HG03457 (cell line): ENCODE measurements around the gene BICC1.
"Not testable (repeated sequence)": the region's sequence is repeated elsewhere in the genome, so short reads cannot be mapped to it uniquely, and the experiment has no call there.

Source experiments
- ATAC-seq: cut with Tn5 transposase; IDR thresholded peaks from one replicate; pipeline ENCODE4 v1.9.1; 2021; ENCODE audit warnings: moderate number of reproducible peaks; ENCODE audit not compliant: unreplicated experiment

Gene BICC1

DNA sequence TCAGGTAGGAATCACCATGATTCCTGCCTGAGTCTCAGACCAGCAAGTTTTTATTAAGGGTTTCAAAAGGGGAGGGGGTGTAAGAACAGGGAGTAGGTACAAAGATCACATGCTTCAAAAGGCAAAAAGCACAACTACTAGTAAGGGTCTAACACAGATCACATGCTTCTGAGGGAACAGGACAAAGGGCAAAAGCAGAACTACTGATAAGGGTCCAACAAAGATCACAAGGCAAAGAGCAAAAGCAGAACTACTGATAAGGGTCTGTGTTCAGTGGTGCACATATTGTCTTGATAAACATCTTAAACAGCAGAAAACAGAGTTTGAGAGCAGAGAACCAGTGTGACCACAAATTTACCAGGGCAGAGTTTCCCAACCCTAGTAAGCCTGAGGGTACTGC, 84.5 kb downstream of the BICC1 start:
- ATAC-seq: not testable (repeated sequence)

- ATAC-seq: no peak
Measured at GRCh38 chr10:58599927-58600553, 87.4 kb downstream of the BICC1 start.

GRCh38 chr10:58608351-58608750, 95.7 kb downstream of the BICC1 start:
- ATAC-seq: no peak

- ATAC-seq: no peak
Measured at GRCh38 chr10:58608826-58609531, 96.3 kb downstream of the BICC1 start.

- ATAC-seq: no peak
Measured at GRCh38 chr10:58609532-58610150, 97.0 kb downstream of the BICC1 start.

- ATAC-seq: no peak
Measured at GRCh38 chr10:58615237-58615935, 102.7 kb downstream of the BICC1 start.

DNA sequence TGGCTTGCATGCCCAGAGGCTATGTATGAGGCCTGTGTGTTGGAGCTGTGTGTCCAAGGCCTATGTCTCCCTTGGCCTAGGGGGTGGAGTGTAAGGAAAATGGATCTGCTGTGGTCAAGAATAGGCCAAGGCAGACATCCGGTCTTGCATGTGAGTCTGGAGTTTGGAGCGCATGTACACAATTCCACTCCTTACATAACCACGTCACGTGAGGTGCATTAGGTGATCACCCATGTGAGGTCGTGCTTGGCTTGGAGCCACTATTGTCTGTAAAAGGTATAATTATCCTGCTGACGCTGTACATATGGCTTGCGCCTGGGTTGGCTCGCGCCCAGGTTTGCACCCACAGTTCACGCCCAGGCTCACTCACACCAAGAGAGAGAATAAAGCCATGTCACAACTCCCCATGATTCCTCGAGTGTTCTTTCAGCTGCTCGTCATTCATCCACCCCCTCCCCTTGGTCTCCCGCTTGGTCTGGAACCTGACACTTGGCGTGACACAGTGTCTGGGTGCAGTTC, 105.5 kb downstream of the BICC1 start:
- no peak for ATAC-seq

- no peak for ATAC-seq
Measured at GRCh38 chr10:58621379-58622077, 108.9 kb downstream of the BICC1 start.

DNA sequence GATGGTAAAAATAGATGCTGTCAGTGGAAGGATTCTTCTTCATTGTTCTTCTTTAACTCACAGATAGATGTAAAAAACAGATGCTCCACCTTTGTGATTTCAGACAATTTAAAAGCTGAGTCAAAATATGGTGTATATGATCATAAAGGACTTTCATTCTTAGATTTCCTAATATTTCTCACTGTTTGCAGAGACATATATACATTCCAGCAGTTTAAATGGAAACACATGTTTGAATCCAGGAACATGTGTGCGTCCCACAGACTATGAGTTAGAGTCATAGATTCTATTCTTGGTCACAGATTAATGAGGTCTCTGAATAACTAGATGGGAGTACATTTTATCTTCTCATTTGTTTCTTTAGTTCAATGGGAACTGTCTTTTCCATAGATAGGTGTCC, 109.6 kb downstream of the BICC1 start:
- no peak for ATAC-seq

GRCh38 chr10:58625070-58625469, 112.4 kb downstream of the BICC1 start:
- no peak for ATAC-seq

DNA sequence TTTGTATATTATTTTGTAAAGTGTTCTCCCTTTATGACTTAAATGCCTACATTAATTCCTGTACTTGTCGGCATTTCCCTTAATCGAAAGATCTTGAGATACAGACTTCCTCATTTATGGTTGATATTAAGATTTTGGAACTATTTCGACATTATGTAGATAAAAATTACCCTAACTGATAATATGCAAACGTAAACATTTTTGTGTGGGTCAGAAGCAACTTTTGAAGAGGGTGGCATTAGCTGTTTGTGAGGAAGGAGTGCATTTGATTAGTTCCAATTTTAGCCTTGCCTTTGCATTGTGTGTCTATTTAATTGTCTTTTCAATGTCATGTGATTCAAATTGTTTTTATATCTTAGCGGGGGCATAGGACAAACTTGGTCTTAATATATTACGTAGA, 114.7 kb downstream of the BICC1 start:
- ATAC-seq: no peak

- ATAC-seq: no peak
Measured at GRCh38 chr10:58631715-58632114, 119.0 kb downstream of the BICC1 start.

- ATAC-seq: no peak
Measured at GRCh38 chr10:58632216-58632615, 119.5 kb downstream of the BICC1 start.

DNA sequence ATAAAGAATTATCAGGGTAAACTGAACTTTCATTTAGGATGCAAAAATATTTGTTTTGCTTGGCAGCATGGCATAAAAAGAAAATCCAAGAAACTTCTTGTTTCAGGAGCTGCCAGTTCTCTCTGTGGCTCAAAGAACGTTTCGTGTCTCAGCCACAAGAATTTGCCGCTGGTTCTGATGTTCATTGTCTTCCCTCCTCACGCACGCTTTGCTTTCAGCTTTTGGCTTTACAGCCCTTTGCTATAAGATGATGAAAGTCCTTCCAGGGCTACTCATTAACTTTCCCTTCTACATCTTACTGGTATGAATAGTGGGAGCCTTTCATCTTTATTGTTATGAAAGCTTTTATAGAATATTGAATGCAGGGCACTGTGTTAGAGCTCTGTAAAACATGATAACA, 124.7 kb downstream of the BICC1 start:
- ATAC-seq: no peak

DNA sequence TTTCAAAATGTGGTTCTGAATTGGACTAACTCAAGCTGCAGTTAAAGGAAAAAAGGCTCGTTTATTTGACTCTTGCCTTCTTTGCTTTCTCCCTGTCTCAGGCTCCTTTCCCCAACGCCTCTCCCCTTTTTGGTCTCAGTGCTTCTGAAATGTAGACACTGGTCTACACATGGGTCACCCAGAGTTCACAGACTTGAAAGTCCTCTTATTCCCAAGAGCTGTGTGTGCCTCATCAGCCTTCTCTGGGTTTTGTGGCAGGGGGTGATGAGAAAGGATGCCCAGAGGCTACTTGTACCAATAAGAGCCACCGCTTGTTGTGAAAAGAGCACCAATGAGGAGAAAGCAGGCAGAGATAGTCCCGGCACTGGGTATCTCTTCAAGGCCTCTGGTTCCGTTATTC, 125.7 kb downstream of the BICC1 start:
- no peak for ATAC-seq

DNA sequence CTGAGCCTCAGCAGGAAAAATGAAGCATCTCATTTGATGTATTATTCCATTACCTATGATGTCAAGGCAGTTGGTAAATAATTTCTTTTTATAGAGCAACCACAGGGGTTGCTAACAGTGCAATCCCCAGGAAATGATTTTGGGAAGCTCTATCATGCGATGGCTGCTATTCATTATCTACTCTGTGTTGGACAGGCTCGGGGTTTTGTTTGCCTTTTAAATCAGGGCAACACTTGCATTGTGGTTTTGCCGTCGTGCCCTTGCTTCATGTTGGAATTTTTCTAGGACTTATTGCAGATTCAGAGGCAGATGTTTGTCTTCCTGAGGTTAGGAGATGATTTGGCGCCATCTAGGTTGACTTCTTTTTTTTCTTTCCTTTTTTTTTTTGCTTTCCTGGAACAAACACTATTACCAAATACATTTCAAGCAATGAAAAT, 128.4 kb downstream of the BICC1 start:
- ATAC-seq: no peak

DNA sequence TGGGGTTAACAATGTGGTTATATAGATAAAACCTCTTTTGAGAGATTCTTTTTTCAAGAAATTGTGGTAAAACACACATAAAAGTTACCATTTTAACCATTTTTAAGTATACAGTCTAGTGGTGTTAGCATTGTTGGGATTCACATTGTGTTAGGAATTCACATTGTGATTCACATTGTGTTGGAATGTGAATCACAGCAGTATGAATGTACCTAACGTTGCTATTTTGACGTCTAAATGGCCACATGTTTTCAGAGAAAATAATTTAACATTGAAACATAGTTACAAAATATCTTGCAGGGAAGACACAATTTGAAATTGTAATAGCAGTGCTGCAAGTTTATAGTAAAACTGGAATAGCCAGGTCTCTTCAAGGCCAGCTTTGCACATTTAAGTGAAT, 129.0 kb downstream of the BICC1 start:
- ATAC-seq: no peak

- ATAC-seq: no peak
Measured at GRCh38 chr10:58642283-58642682, 129.6 kb downstream of the BICC1 start.

GRCh38 chr10:58642916-58643428, 130.3 kb downstream of the BICC1 start:
- no peak for ATAC-seq

GRCh38 chr10:58644311-58644710, 131.6 kb downstream of the BICC1 start:
- ATAC-seq: no peak
